ENCODE measurements around the gene KDELR1. TPM values are rescaled to one million over a fixed set of nuclear protein-coding genes. Genes with fewer than 3 reads are reported as not detected.

KDELR1 gene
- total and polyA plus RNA-seq, 7 donors = 61.5 to 195 (median 76.8) TPM

DNA sequence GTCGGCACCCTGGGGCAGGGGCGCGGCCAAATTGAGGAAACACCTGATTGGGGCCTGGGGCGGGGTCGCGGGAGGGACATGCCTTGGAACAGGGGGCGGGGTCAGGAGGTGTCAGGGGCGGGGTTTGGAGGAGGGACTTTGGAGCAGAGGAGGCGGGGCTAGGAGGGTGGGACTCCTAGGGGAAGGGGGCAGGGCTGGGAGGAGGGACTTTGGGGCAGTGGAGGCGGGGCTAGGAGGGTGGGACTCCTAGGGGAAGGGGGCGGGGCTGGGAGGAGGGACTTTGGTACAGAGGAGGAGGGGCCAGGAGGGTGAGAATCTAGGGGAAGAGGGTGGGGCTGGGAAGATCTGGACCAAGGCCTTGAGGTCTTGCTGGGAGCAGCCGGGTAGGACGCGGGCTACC lies 24.0 kb upstream of the KDELR1 start:
- 6 to 13% methylated on average over 14 of the region's 14 CpGs for WGBS, 2 donors
- Histone ChIP-seq H3K9me3 (no peaks in the 10 kb centered on the region), H3K4me1 (peaks cover 0 to 13% (median 8%) of the 10 kb centered on the region in 4 donors), H3K4me3 (peak overlapping the region in 3 of 4 donors; percentile 12 to 28 (median 21)), H3K36me3 (no peaks in the 10 kb centered on the region), H3K27me3 (peaks cover 20 to 41% (median 40%) of the 10 kb centered on the region in 3 donors), H3K27ac (no peak overlapping the region)
- intact Hi-C loops (cut with DNase I) = no loop called here
- no peak for TF ChIP-seq POLR2A (IDR thresholded peaks at IDR 0.05)
- TF ChIP-seq, protein P1, sequence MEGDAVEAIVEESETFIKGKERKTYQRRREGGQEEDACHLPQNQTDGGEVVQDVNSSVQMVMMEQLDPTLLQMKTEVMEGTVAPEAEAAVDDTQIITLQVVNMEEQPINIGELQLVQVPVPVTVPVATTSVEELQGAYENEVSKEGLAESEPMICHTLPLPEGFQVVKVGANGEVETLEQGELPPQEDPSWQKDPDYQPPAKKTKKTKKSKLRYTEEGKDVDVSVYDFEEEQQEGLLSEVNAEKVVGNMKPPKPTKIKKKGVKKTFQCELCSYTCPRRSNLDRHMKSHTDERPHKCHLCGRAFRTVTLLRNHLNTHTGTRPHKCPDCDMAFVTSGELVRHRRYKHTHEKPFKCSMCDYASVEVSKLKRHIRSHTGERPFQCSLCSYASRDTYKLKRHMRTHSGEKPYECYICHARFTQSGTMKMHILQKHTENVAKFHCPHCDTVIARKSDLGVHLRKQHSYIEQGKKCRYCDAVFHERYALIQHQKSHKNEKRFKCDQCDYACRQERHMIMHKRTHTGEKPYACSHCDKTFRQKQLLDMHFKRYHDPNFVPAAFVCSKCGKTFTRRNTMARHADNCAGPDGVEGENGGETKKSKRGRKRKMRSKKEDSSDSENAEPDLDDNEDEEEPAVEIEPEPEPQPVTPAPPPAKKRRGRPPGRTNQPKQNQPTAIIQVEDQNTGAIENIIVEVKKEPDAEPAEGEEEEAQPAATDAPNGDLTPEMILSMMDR (IDR thresholded peaks at IDR 0.05) = no peak
- TF ChIP-seq POLR2AphosphoS5 (IDR thresholded peaks at IDR 0.05) = no peak
- DNase-seq = peak; percentile 84

DNA sequence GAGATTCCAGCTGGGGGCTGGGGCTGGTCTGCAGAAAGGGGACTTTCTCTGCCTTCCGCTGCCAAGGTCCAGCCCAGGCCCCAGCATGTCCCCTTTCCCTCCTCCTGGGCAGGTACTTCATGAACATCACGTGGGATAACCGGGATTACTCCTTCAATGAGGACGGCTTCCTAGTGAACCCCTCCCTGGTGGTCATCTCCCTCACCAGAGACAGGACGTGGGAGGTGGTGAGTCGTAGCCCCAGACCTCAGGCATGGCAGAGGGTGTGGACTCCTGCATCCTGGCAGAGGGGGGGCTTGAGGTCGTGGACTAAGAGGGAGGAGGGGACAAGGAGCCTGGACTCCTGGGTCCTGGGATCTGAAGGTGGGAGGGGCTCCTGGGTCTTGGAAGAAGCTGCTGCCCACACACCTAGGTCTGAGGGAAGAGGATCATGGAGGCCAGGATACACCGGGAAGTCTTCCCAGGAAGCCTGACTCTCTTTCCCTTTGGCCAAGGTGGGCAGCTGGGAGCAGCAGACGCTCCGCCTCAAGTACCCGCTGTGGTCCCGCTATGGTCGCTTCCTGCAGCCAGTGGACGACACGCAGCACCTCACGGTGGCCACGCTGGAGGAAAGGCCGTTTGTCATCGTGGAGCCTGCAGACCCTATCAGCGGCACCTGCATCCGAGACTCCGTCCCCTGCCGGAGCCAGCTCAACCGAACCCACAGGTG lies 22.7 kb upstream of the KDELR1 start:
- no peak overlapping the region for H3K4me3 ChIP-seq
- peaks cover 0 to 13% (median 8%) of the 10 kb centered on the region in 4 donors for H3K4me1 ChIP-seq
- WGBS, 2 donors = 40 to 49% methylated on average over 24 of the region's 24 CpGs
- no peaks in the 10 kb centered on the region for H3K9me3 ChIP-seq
- TF ChIP-seq POLR2A (IDR thresholded peaks at IDR 0.05) (no peak), EP300 (IDR thresholded peaks at IDR 0.05) (no peak), POLR2AphosphoS5 (IDR thresholded peaks at IDR 0.05) (no peak)
- TF ChIP-seq, protein P1 (IDR thresholded peaks at IDR 0.05) = no peak
- intact Hi-C loops (cut with DNase I) = no loop called here
- no peak for DNase-seq
- H3K27me3 ChIP-seq = peaks cover 20 to 41% (median 40%) of the 10 kb centered on the region in 3 donors
- no peaks in the 10 kb centered on the region for H3K36me3 ChIP-seq
- H3K27ac ChIP-seq = no peak overlapping the region

DNA sequence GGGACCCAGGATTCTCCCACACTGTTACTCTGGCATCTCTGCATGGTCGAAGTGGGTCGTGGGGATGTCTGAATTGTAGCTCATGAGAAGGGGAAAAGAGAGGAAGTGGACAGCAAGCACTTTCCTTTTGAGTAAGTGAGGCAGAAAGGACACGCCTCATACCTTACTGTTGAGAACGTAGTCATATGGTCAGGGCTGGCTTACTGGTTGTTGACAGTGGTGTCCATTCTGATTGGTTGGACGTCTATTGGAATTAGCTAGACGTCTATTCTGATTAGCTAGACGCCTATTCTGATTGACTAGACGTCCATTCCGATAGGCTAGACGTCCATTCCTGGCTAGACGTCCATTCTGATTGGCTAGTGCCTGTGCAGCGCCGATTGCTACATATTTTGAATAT lies 14.5 kb upstream of the KDELR1 start:
- DNase-seq = no peak
- WGBS, 2 donors = 76 to 78% methylated on average over 13 of the region's 13 CpGs
- H3K4me3 ChIP-seq = no peak overlapping the region

DNA sequence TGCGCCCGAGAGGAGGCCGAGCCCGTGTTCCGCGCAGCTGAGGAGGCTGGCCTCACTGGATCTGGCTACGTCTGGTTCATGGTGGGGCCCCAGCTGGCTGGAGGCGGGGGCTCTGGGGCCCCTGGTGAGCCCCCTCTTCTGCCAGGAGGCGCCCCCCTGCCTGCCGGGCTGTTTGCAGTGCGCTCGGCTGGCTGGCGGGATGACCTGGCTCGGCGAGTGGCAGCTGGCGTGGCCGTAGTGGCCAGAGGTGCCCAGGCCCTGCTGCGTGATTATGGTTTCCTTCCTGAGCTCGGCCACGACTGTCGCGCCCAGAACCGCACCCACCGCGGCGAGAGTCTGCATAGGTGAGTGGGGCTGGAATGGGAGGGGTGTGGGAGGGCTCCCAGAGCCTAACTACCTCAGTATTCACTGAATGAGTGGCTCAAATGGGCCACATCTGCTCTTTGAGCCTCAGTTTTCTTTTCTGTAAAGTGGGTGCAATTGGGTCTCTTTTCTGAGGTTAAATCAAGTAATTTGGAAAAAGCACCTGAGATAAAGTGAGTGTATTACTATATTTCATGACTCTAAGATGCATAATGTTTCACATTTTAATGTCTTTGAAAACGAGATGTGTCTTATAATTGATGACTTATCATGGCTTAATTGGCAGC lies 13.8 kb upstream of the KDELR1 start:
- WGBS, 2 donors = 88 to 89% methylated on average over 27 of the region's 27 CpGs
- Histone ChIP-seq H3K4me3 (no peak overlapping the region), H3K27ac (no peak overlapping the region), H3K36me3 (no peaks in the 10 kb centered on the region), H3K4me1 (no peaks in the 10 kb centered on the region), H3K9me3 (no peaks in the 10 kb centered on the region), H3K27me3 (peaks cover 0 to 18% (median 11%) of the 10 kb centered on the region in 3 donors)
- DNase-seq = no peak
- TF ChIP-seq EP300 (IDR thresholded peaks at IDR 0.05) (no peak), POLR2A (IDR thresholded peaks at IDR 0.05) (no peak), POLR2AphosphoS5 (IDR thresholded peaks at IDR 0.05) (no peak)
- TF ChIP-seq, protein P1 (IDR thresholded peaks at IDR 0.05) = no peak
- intact Hi-C loops (cut with DNase I) = no loop called here

More for the DNA sequence above, 14.5 kb upstream of the KDELR1 start:
- Histone ChIP-seq H3K4me1 (no peaks in the 10 kb centered on the region), H3K27ac (no peak overlapping the region), H3K9me3 (no peaks in the 10 kb centered on the region), H3K27me3 (peaks cover 0 to 18% (median 11%) of the 10 kb centered on the region in 3 donors), H3K36me3 (no peaks in the 10 kb centered on the region)
- TF ChIP-seq EP300 (IDR thresholded peaks at IDR 0.05) (no peak), POLR2A (IDR thresholded peaks at IDR 0.05) (no peak), POLR2AphosphoS5 (IDR thresholded peaks at IDR 0.05) (no peak)
- TF ChIP-seq, protein P1 (IDR thresholded peaks at IDR 0.05) = no peak
- intact Hi-C loops (cut with DNase I) = no loop called here
